HepG2 (cell line): Measurements from ENCODE around the gene CDC42BPG.

Source experiments
- PHB2 ChIP-seq: fragments of 450-650 bp; IDR thresholded peaks from 2 replicates; pipeline ENCODE4 v1.6.1; 2018; ENCODE audit not compliant: partially characterized antibody
- SALL2 ChIP-seq: sonication (generic); formaldehyde crosslinking; IDR thresholded peaks from 2 replicates; pipeline ENCODE4 v1.8.1; 2023; ENCODE audit warnings: mild to moderate bottlenecking, missing genetic modification reagents, inconsistent platforms

DNA sequence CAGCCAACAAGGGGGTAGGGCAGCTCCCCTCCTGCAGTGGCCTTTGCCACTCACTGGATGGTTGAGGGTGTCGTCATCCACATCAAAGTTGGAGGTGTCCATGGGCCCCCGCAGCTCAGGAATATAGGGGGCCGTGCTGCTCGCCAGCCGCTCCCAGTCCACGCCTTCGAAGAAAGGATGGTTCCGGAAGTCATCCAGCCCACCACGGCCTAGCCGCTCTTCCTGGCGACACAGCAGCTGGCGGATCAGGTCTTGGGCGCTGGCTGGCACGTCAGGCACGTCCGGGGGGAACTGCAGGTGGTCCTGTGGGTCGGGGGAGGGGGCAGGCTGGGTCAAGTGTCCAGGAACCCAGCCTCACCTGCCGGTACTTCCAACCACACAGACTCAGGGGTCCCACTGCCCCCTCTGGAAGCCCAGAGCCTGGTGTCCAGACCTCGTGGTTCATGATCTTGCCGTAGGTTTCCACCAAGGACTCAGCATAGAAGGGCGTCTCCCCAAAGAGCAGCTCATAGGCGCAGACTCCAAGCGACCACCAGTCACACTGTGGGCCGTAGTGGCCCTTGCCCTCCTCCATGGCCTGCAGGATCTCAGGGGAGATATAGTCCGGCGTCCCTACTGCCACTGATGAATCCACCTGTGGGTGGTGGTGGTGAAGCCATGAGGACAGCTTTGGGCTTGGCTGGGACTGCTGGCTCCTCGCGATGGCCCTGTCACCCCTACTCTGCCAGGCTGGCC is 5.7 kb downstream of the CDC42BPG start:
- no peak for TF ChIP-seq SALL2 (CRISPR knock-in tag)
- no peak for TF ChIP-seq PHB2
